Calu3 (cell line): ENCODE results near the gene DPYSL3. TPM values are rescaled to one million over a fixed set of nuclear protein-coding genes. Genes with fewer than 3 reads are reported as not detected.

Experiments
- BruUV-seq: library from RNA; stranded (reverse); fragments of 400-500 nt; replicated peaks from 2 replicates; lab custom pipeline; 2021; lab: Mats Ljungman, UMichigan
- CTCF ChIA-PET: fragments of 300-600 bp; sonication (Branson Sonifier 250); formaldehyde crosslinking; loops from one replicate; lab custom pipeline; 2022; ENCODE audit warnings: antibody characterized with exemption; lab: Charles Lee
- DNase-seq: peaks from one replicate; pipeline ENCODE4 v3.0.0; 2022
- H3K27ac Mint-ChIP-seq: one replicate; pipeline ENCODE4 v1.8.0; 2022; ENCODE audit warnings: mixed read lengths; ENCODE audit not compliant: unreplicated experiment
- H3K27me3 Mint-ChIP-seq: one replicate; pipeline ENCODE4 v1.8.0; 2022; ENCODE audit warnings: mixed read lengths; ENCODE audit not compliant: unreplicated experiment
- H3K36me3 Mint-ChIP-seq: one replicate; pipeline ENCODE4 v1.8.0; 2022; ENCODE audit warnings: mild to moderate bottlenecking, moderate library complexity, mixed read lengths; ENCODE audit not compliant: insufficient read depth, unreplicated experiment
- H3K4me1 Mint-ChIP-seq: one replicate; pipeline ENCODE4 v1.8.0; 2022; ENCODE audit warnings: mild to moderate bottlenecking, low read depth, mixed read lengths; ENCODE audit not compliant: unreplicated experiment
- H3K4me3 Mint-ChIP-seq: one replicate; pipeline ENCODE4 v1.8.0; 2022; ENCODE audit warnings: mild to moderate bottlenecking, low read depth, moderate library complexity, mixed read lengths; ENCODE audit not compliant: unreplicated experiment
- H3K9me3 Mint-ChIP-seq: one replicate; pipeline ENCODE4 v1.8.0; 2022; ENCODE audit warnings: low read depth, mixed read lengths; ENCODE audit not compliant: unreplicated experiment
- CTCF ChIP-seq: fragments of 200-600 bp; IDR thresholded peaks from one replicate; pipeline ENCODE4 v1.8.0; 2022; ENCODE audit warnings: antibody characterized with exemption; ENCODE audit not compliant: unreplicated experiment
- intact Hi-C: fragments of 100-400 bp; cut with micrococcal nuclease; formaldehyde crosslinking; loops from one replicate; pipeline ENCODE4 v1.10.0; 2022; ENCODE audit not compliant: unreplicated experiment
- total RNA-seq: library from RNA; stranded (reverse); gene quantifications from 2 replicates; pipeline ENCODE4 v1.2.3, GENCODE V29; 2022

The DPYSL3 gene
- total RNA-seq, 1 experiment from 2014 or later, result 26.6 TPM

DNA sequence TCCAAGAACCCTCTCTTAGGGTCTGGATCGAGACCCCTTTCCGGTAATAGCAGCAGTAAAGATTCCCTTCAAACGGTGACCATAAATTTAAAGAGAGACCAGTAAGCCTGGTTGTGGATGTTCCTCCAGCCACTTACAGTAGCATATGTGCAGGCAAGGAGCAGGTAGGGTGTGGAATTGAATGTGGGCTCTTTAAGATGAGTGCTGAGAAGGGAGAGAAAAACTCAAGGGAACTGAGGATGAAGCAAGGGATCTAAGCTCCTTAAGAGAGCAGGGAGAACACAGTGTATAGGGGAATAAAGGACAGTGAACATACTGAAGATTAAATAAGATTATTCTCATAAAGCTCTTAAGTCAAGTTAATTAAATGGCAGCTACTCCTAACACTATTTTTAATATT, 51.3 kb downstream of the DPYSL3 start:
- Mint-ChIP-seq H3K36me3 (peaks cover 15% of the 10 kb centered on the region), H3K4me1 (peaks cover 8% of the 10 kb centered on the region), H3K27me3 (no peaks in the 10 kb centered on the region), H3K9me3 (no peaks in the 10 kb centered on the region), H3K4me3 (no peak overlapping the region), H3K27ac (no peak overlapping the region)
- intact Hi-C loops, result no loop called here
- BruUV-seq, result no TSS peak
- CTCF ChIA-PET, result interaction anchor here (1.5 kb wide), 1 partner anchor 120 kb away, joined by 3 read pairs; no protein-coding TSS in a partner anchor
- no peak for DNase-seq
- TF ChIP-seq CTCF, result no peak

- H3K9me3 Mint-ChIP-seq, result no peaks in the 10 kb centered on the region
- intact Hi-C loops, result loop anchor here (1.0 to 2.0 kb wide), 2 partner anchors 38 to 123 kb away; no protein-coding TSS in a partner anchor
- peaks cover 20% of the 10 kb centered on the region for H3K27me3 Mint-ChIP-seq
- no peak overlapping the region for H3K4me3 Mint-ChIP-seq
- peaks cover 26% of the 10 kb centered on the region for H3K36me3 Mint-ChIP-seq
- BruUV-seq, result no TSS peak
- no peak overlapping the region for H3K27ac Mint-ChIP-seq
- CTCF ChIA-PET, result no interaction called here
- DNase-seq, result no peak
- no peak for TF ChIP-seq CTCF
- H3K4me1 Mint-ChIP-seq, result peaks cover 8% of the 10 kb centered on the region
Observed at GRCh38 chr5:147455822-147456450, 53.9 kb downstream of the DPYSL3 start.

DNA sequence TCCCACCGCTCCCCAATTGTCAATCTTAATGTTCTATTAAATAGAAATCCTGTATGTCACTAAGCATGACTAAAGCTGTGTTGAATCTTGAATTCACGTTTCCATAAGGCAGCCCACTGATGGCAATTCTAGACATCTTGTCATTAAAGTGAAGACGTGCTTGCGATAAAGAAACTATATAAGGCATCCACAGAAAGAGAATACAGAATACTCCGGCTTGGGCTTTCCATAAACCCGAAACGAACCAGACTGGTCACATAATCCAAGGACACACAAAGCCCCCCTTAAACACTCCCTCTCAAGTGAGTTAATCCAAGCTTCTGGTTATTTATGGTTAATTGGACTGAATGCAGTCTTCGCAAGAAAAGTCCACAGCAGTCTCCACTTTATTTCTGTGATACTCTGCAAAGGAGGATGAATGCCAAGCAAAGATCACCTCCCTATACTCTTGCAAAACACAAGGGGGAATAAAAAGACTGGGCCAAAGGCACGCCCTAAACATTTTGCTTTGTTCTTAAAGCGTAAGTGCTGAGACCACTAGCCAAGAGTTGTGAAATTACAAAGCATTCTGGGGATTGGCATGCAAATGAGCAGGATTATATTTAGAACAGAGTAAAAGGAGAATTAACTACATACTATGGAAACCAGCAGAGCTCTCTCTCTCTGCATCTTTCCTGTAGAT, 54.7 kb downstream of the DPYSL3 start:
- peaks cover 21% of the 10 kb centered on the region for H3K27me3 Mint-ChIP-seq
- intact Hi-C loops, result loop anchor here (1.0 to 5.0 kb wide), 3 partner anchors 39 to 124 kb away; no protein-coding TSS in a partner anchor
- peaks cover 26% of the 10 kb centered on the region for H3K36me3 Mint-ChIP-seq
- CTCF ChIA-PET, result interaction anchor here (1.5 kb wide), 1 partner anchor 105 kb away, joined by 5 read pairs; no protein-coding TSS in a partner anchor
- H3K27ac Mint-ChIP-seq, result no peak overlapping the region
- H3K4me3 Mint-ChIP-seq, result peak overlapping the region; percentile 92
- no peak for TF ChIP-seq CTCF
- BruUV-seq, result no TSS peak
- no peaks in the 10 kb centered on the region for H3K9me3 Mint-ChIP-seq
- DNase-seq, result no peak
- H3K4me1 Mint-ChIP-seq, result peaks cover 8% of the 10 kb centered on the region

- H3K36me3 Mint-ChIP-seq, result peaks cover 26% of the 10 kb centered on the region
- peak overlapping the region; percentile 0 for H3K27ac Mint-ChIP-seq
- peaks cover 8% of the 10 kb centered on the region for H3K4me1 Mint-ChIP-seq
- H3K4me3 Mint-ChIP-seq, result peak overlapping the region; percentile 92
- intact Hi-C loops, result loop anchor here (1.0 to 5.0 kb wide), 3 partner anchors 53 to 125 kb away; no protein-coding TSS in a partner anchor
- CTCF ChIA-PET, result interaction anchor here (0.6 to 1.5 kb wide), 16 partner anchors 10 to 1773 kb away, joined by 3 to 22 read pairs (median 4); no protein-coding TSS in a partner anchor
- no peaks in the 10 kb centered on the region for H3K9me3 Mint-ChIP-seq
- peak; percentile 95 for DNase-seq
- peaks cover 21% of the 10 kb centered on the region for H3K27me3 Mint-ChIP-seq
- TF ChIP-seq CTCF, result peak; percentile 96
- BruUV-seq, result no TSS peak
Observed at GRCh38 chr5:147453875-147454814, 55.7 kb downstream of the DPYSL3 start.
